SKM-1 treated with dmso at 0.1 percent for 144 hours (cell line): ENCODE measurements around the gene ECE1.

Experiments used
- DNase-seq: peaks from one replicate; lab custom pipeline; 2025; ENCODE audit not compliant: unreplicated experiment; lab: John Stamatoyannopoulos, UW

The ECE1 gene

GRCh38 chr1:21269461-21270085, 20.7 kb downstream of the ECE1 start:
- DNase-seq = no peak

- no peak for DNase-seq
Observed at GRCh38 chr1:21268281-21269239, 21.7 kb downstream of the ECE1 start.

GRCh38 chr1:21267191-21268077, 22.8 kb downstream of the ECE1 start:
- DNase-seq = no peak

- no peak for DNase-seq
Observed at GRCh38 chr1:21266119-21266774, 24.0 kb downstream of the ECE1 start.

- DNase-seq = no peak
Observed at GRCh38 chr1:21265644-21266043, 24.6 kb downstream of the ECE1 start.

- no peak for DNase-seq
Observed at GRCh38 chr1:21264898-21265297, 25.4 kb downstream of the ECE1 start.

GRCh38 chr1:21263653-21264225, 26.5 kb downstream of the ECE1 start:
- DNase-seq = no peak

GRCh38 chr1:21263052-21263429, 27.2 kb downstream of the ECE1 start:
- no peak for DNase-seq

DNA sequence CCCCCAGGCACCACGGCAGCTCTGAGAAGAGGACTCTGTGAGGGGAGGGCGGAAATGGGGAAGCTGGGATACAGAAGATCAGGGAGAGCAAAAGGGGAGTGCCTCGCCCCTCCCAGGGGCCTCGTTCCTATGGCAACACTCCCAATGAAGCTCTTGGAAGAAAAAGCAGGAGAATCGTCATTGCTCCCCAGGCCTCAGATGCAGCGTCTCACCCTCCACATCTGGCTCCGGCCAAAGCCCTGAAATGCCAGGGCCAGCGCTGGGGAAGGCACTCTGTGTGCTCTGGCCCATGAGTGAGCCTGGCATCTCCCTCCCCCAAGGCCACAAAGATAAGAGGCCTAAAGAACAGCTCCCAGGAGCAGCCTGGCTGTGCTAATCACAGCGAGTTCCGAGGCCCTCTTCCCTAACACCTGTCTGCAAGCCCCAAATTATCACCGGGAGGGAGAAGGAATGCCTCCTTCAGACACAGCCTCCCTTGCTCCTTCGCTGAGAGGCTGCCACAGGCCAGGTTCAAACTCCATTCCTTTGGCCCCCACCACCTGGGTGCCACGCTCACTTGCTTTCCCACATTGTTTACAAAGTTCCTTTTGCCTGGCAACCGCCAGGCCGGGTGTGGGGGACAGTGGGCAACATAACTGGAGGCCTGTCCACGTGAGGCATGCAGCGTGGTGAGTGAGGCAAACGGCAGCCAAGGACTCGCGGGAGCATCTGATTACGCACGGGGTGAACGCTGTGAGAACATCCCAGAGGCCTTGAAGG, 27.8 kb downstream of the ECE1 start:
- no peak for DNase-seq

DNA sequence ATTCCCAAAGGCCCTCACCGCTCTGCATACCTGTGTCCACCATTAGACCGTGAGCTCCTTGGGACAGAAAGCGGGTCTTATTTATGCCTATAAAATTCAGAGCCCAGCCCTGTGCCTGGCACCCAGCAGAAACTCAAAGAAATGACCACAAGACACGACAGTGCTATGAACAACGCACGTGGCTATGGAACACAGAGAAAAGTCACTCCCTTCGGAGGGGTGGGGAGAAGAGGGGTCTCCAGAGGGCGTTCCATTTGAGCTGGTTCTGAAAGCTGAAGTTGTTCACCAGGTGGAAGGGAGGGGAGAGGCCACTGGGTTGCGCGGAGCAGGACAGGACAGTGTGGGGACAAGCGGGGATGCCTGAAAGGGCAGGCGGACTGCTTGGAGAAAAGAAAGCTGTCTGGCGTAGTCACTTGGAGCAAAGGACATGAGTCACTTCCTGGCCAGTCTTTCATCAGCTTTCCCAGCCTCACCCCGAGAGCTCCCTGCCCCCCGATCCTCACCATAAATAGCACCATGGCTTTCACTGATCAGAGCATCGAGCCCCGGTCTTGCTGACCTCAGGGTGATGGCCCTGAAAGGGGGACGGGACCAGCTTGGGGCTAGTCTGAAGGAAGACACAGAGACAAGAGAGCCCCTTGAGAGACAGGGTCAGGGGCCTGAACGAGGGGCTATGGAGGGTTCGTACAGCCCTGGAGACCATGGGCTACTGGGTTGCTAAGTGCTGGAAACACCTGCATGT, 28.5 kb downstream of the ECE1 start:
- DNase-seq = peak; percentile 19

GRCh38 chr1:21260405-21261125, 29.7 kb downstream of the ECE1 start:
- no peak for DNase-seq

- DNase-seq = no peak
Observed at GRCh38 chr1:21259316-21260076, 30.8 kb downstream of the ECE1 start.

- DNase-seq = no peak
Observed at GRCh38 chr1:21258331-21259134, 31.7 kb downstream of the ECE1 start.

- no peak for DNase-seq
Observed at GRCh38 chr1:21257431-21258135, 32.7 kb downstream of the ECE1 start.

- no peak for DNase-seq
Observed at GRCh38 chr1:21256776-21257175, 33.5 kb downstream of the ECE1 start.

- no peak for DNase-seq
Observed at GRCh38 chr1:21255943-21256320, 34.3 kb downstream of the ECE1 start.
